Prostate gland (tissue), 2 donors: ENCODE data around the gene RAB3C.

Experiments
- POLR2A ChIP-seq: fragments of 450-650 bp; IDR thresholded peaks from one replicate; pipeline ENCODE4 v1.6.1; 2016; ENCODE audit warnings: antibody characterized with exemption, mild to moderate bottlenecking
- TF ChIP-seq, protein P1 (sequence below), 4 experiments: fragments of 200-600 bp in 2 of 4; fragments of 450-650 bp in 2 of 4; sonication (generic) in 2 of 4; IDR thresholded peaks; 1 replicate in 3 of 4; 2 replicates in 1 of 4; pipeline ENCODE4 v1.5.1; 2016 to 2019; ENCODE audit warnings: antibody characterized with exemption in 4 of 4, mild to moderate bottlenecking in 2 of 4, moderate library complexity in 2 of 4

DNA sequence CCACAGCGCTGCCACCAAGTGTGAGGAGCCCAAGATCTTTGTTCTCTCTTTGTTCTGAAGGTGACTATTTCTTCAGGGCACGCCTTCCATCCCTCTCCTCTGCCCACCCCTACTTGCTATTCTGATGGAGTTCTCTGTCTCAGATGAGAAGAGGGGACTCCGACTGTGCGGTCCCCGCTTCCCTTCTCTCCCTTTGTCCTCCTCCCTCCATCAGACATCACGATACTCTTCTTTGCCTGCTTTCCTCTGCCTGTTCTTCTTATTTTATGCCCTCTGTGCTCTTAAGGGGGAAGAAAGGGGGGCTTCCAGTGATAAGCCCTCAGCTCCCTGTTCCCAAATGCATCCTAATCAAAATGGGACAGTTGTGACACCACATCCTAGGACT, 307.8 kb downstream of the RAB3C start:
- TF ChIP-seq, protein P1, sequence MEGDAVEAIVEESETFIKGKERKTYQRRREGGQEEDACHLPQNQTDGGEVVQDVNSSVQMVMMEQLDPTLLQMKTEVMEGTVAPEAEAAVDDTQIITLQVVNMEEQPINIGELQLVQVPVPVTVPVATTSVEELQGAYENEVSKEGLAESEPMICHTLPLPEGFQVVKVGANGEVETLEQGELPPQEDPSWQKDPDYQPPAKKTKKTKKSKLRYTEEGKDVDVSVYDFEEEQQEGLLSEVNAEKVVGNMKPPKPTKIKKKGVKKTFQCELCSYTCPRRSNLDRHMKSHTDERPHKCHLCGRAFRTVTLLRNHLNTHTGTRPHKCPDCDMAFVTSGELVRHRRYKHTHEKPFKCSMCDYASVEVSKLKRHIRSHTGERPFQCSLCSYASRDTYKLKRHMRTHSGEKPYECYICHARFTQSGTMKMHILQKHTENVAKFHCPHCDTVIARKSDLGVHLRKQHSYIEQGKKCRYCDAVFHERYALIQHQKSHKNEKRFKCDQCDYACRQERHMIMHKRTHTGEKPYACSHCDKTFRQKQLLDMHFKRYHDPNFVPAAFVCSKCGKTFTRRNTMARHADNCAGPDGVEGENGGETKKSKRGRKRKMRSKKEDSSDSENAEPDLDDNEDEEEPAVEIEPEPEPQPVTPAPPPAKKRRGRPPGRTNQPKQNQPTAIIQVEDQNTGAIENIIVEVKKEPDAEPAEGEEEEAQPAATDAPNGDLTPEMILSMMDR (IDR thresholded peaks at IDR 0.05), result no peak
- no peak for TF ChIP-seq POLR2A
